CD4-positive, alpha-beta memory T cell (primary cell): ENCODE results near the gene SEC61A2. TPM values are rescaled to one million over a fixed set of nuclear protein-coding genes. Genes with fewer than 3 reads are reported as not detected.
A peak's percentile ranks its signal among the peaks of the same experiment; 100 is the strongest.

Experiments used
- CTCF ChIA-PET: fragments of 350-600 bp; sonication (Branson Sonifier 250); formaldehyde crosslinking; loops from one replicate; lab custom pipeline; 2021; ENCODE audit warnings: inconsistent platforms; ENCODE audit not compliant: partially characterized antibody; lab: Charles Lee
- POLR2A ChIA-PET: fragments of 350-600 bp; sonication (Branson Sonifier 250); formaldehyde crosslinking; loops from one replicate; lab custom pipeline; 2021; ENCODE audit not compliant: partially characterized antibody; lab: Charles Lee
- DNase-seq, 5 donors: peaks; one replicate each; pipeline versions ENCODE4 v3.0.0 to v3.0.0-alpha.2; 2020 to 2022; ENCODE audit warnings: mixed read lengths in 1 of 5
- H3K27ac ChIP-seq: one replicate; pipeline ENCODE4 v1.7.0; 2013; ENCODE audit warnings: low read depth, low read length
- H3K27me3 ChIP-seq: 2 replicates; pipeline ENCODE4 v1.7.0; 2013; ENCODE audit warnings: mild to moderate bottlenecking, low read length, moderate library complexity; ENCODE audit not compliant: insufficient read depth
- H3K36me3 ChIP-seq: 2 replicates; pipeline ENCODE4 v1.7.0; 2013; ENCODE audit warnings: mild to moderate bottlenecking, low read length, moderate library complexity; ENCODE audit not compliant: insufficient read depth
- H3K4me1 ChIP-seq: 2 replicates; pipeline ENCODE4 v1.7.0; 2013; ENCODE audit warnings: mild to moderate bottlenecking, low read length, moderate library complexity; ENCODE audit not compliant: insufficient read depth
- H3K4me3 ChIP-seq, 2 donors: one replicate each; pipeline ENCODE4 v1.7.0; 2013; ENCODE audit warnings: low read length in 2 of 2, mild to moderate bottlenecking in 1 of 2
- H3K9me3 ChIP-seq, 2 donors: one replicate each; pipeline ENCODE4 v1.7.0; 2013; ENCODE audit warnings: low read length in 2 of 2, control low read depth in 1 of 2; ENCODE audit not compliant: control insufficient read depth in 1 of 2
- H3K27ac Mint-ChIP-seq, 7 donors: one replicate each; pipeline ENCODE4 v1.8.0; 2020 to 2021; ENCODE audit warnings: mixed read lengths in 7 of 7, mild to moderate bottlenecking in 6 of 7, inconsistent platforms in 3 of 7, moderate library complexity in 3 of 7
- H3K27me3 Mint-ChIP-seq, 2 donors: one replicate each; pipeline ENCODE4 v1.8.0; 2020 to 2021; ENCODE audit warnings: mixed read lengths in 2 of 2
- H3K36me3 Mint-ChIP-seq, 2 donors: one replicate each; pipeline ENCODE4 v1.8.0; 2020 to 2021; ENCODE audit warnings: mixed read lengths in 2 of 2, inconsistent platforms in 1 of 2, mild to moderate bottlenecking in 1 of 2
- H3K4me1 Mint-ChIP-seq, 4 donors: one replicate each; pipeline ENCODE4 v1.8.0; 2020 to 2021; ENCODE audit warnings: mixed read lengths in 4 of 4, mild to moderate bottlenecking in 1 of 4
- H3K4me3 Mint-ChIP-seq, 8 donors: one replicate each; pipeline ENCODE4 v1.8.0; 2020 to 2021; ENCODE audit warnings: mixed read lengths in 8 of 8, mild to moderate bottlenecking in 7 of 8, moderate library complexity in 6 of 8, inconsistent platforms in 3 of 8
- H3K9me3 Mint-ChIP-seq, 8 donors: one replicate each; pipeline ENCODE4 v1.8.0; 2020 to 2021; ENCODE audit warnings: mixed read lengths in 8 of 8, mild to moderate bottlenecking in 5 of 8, inconsistent platforms in 3 of 8, moderate library complexity in 1 of 8
- intact Hi-C: fragments of 100-400 bp; cut with micrococcal nuclease; formaldehyde crosslinking; loops from one replicate; pipeline ENCODE4 v1.15.1; 2023
- polyA plus RNA-seq, 2 donors: library from polyadenylated mRNA; unstranded; fragments of 300-500 nt; fragmentation: Illumina TruSeq; gene quantifications; one replicate each; pipeline ENCODE4 v1.2.3, GENCODE V29; 2021
- total RNA-seq, 2 experiments: library from RNA; stranded (reverse); gene quantifications; one replicate each; pipeline ENCODE4 v1.2.3, GENCODE V29; 2021

SEC61A2 gene
- total and polyA plus RNA-seq, 4 experiments from 2014 or later, result 1.0 to 13.4 (median 7.1) TPM

DNA sequence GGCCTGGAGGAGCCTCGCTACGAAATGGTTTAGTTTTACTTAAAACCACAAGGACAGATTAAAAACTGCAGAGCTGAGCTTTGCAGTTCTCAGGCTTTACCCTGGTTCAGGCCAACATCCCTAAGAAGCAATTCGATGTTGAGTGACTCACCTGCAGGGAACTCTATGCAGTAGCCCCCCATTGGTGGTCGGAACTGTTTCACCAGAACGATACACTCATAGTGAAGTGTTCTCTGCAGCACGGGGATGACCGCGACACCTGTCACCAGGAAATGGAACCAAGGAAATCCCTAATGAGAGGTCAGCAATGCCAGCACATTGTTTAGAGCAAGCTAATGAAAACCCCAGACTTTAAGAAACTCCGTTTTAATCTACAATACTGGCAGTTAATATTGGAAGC is 48.2 kb downstream of the SEC61A2 start:
- H3K4me1 Mint-ChIP-seq, result peaks cover 9 to 24% (median 20%) of the 10 kb centered on the region in 4 donors
- CTCF ChIA-PET, result no interaction called here
- no peak overlapping the region for H3K4me3 Mint-ChIP-seq
- H3K4me3 ChIP-seq, result no peak overlapping the region
- H3K27me3 Mint-ChIP-seq, result no peaks in the 10 kb centered on the region
- DNase-seq, result no peak
- H3K9me3 Mint-ChIP-seq, result peaks cover 0 to 2% (median 0%) of the 10 kb centered on the region in 8 donors
- POLR2A ChIA-PET, result no interaction called here
- H3K4me1 ChIP-seq, result peaks cover 27% of the 10 kb centered on the region
- no peaks in the 10 kb centered on the region for H3K27me3 ChIP-seq
- no peak overlapping the region for H3K27ac Mint-ChIP-seq
- H3K9me3 ChIP-seq, result no peaks in the 10 kb centered on the region
- peaks cover 34% of the 10 kb centered on the region for H3K36me3 ChIP-seq
- H3K36me3 Mint-ChIP-seq, result peaks cover 23 to 48% of the 10 kb centered on the region in 2 donors
- H3K27ac ChIP-seq, result no peak overlapping the region
- intact Hi-C loops, result no loop called here

DNA sequence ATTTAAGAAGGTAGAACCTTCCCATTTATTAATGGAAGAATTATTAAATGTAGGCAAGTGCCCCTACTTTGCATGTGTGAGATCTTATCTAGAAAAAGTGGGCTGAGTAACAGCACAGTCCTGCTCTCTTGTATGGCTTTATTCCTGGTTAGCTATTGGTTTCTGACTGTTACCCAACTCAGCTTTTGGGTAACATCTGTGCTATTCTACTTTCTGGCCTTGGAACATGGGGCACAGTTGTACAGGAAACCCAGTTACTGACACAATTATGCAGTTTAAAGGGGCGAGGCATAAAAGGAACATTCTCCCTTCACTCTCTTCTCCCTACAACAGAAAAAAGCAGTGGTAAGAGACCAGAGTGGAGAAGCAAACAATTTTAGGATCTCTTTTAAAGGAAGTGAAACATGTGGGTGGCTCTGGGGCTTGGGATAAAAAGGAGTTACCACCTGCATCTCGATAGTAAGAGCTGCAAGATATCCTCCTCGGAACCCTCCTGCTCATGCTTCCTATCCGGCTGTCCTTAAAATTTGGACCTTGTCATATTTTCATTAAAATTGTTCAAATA is 50.2 kb downstream of the SEC61A2 start:
- intact Hi-C loops, result no loop called here
- Histone ChIP-seq H3K4me1 (peaks cover 27% of the 10 kb centered on the region), H3K9me3 (no peaks in the 10 kb centered on the region), H3K27ac (peak overlapping the region; percentile 32), H3K27me3 (no peaks in the 10 kb centered on the region), H3K36me3 (peaks cover 21% of the 10 kb centered on the region), H3K4me3 (no peak overlapping the region)
- Mint-ChIP-seq H3K4me1 (peaks cover 11 to 24% (median 20%) of the 10 kb centered on the region in 4 donors), H3K4me3 (no peak overlapping the region), H3K36me3 (peaks cover 20 to 45% of the 10 kb centered on the region in 2 donors), H3K27me3 (no peaks in the 10 kb centered on the region), H3K27ac (peak overlapping the region in 6 of 7 donors; percentile 42 to 94 (median 80)), H3K9me3 (no peaks in the 10 kb centered on the region)
- no peak for DNase-seq
- ChIA-PET CTCF (interaction anchor here (1.0 to 1.5 kb wide), 2 partner anchors 16 to 35 kb away, joined by 4 read pairs; partner anchors contain the start of genes CDC123 and NUDT5), POLR2A (interaction anchor here (1.2 to 5.3 kb wide), 4 partner anchors 11 to 137 kb away, joined by 3 to 40 read pairs (median 4); partner anchors contain the start of genes CDC123, NUDT5 and UPF2)

DNA sequence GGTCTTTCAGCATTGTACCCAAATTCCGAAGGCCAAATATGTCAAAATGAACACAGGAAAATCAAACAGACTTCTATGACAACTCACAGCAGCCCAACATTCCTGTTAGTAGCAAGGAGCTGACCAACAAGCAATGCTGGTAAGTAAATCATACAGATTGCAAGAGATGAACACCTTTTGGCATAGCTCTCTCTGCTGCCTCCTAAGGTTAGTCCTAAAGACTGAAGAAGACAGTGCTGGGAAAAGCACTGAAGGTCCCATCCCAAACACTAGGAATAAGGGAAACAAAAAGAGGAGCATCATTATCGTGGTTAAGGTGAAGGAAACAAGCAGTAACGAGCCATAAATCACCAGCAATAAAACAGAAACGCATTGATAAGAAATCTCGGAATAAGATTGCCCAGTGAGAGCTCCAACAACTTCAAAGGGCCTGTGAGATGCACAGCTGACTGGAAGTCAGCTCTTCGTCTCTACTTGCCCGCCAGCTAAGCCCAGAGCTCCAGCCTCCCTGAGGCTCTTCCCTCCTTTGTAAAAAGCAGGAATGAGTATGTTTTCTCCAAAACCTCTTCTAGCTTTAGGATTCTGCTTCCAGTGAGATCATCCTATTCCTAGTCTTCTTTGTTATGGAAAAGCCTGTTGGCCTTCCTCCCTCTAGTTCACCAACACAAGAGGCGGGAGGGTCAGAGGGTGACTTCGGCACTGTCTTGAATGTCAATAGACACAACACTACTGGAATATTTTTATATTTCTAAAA is 50.9 kb downstream of the SEC61A2 start:
- no peaks in the 10 kb centered on the region for H3K9me3 Mint-ChIP-seq
- DNase-seq, result no peak
- peaks cover 26 to 50% of the 10 kb centered on the region in 2 donors for H3K36me3 Mint-ChIP-seq
- Histone ChIP-seq H3K9me3 (no peaks in the 10 kb centered on the region), H3K36me3 (peaks cover 27% of the 10 kb centered on the region), H3K27me3 (no peaks in the 10 kb centered on the region), H3K4me3 (no peak overlapping the region), H3K4me1 (peaks cover 27% of the 10 kb centered on the region), H3K27ac (peak overlapping the region; percentile 32)
- ChIA-PET POLR2A (interaction anchor here (0.7 to 5.3 kb wide), 6 partner anchors 11 to 137 kb away, joined by 3 to 40 read pairs (median 4); partner anchors contain the start of genes CDC123, NUDT5 and UPF2), CTCF (interaction anchor here (1.5 to 2.7 kb wide), 2 partner anchors 15 kb away, joined by 4 to 17 read pairs; partner anchors contain the start of genes CDC123 and NUDT5)
- intact Hi-C loops, result no loop called here
- peak overlapping the region; percentile 35 to 94 (median 84) for H3K27ac Mint-ChIP-seq
- H3K27me3 Mint-ChIP-seq, result no peaks in the 10 kb centered on the region
- H3K4me1 Mint-ChIP-seq, result peaks cover 11 to 26% (median 20%) of the 10 kb centered on the region in 4 donors
- peak overlapping the region in 1 of 8 donors; percentile 77 for H3K4me3 Mint-ChIP-seq

DNA sequence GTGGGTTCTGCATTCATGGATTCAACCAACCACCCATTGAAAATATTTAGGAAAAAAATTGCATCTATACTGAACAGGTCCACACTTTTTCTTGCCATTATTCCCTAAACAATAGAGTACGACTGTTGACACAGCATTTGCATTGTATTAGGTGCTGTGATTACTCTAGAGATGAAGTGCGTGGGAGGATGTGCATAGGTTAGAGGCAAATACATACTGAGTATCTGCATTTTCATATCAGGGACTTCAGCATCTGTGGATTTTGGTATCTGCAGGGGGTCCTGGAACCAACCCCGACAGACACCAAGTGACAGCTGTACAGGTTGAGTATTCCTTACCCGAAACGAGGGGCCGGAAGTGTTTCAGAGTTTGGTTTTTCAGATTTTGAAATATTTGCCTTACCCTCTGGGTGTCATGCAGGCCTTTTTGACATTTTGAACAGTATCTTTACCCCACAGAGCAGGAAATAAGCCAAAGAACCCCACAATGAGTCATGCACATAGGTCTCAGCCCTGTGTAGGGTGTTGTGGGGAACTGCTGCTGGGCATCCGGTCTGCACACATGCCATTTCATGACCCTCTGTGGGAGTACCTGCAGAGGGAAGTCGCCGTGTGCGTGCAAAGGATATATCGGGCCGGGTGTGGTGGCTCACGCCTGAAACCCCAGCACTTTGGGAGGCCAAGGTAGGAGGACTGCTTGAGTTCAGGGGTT is 51.7 kb downstream of the SEC61A2 start:
- H3K27ac ChIP-seq, result peak overlapping the region; percentile 32
- CTCF ChIA-PET, result interaction anchor here (2.7 kb wide), 1 partner anchor 14 kb away, joined by 17 read pairs; the partner anchor contains the start of genes CDC123 and NUDT5
- POLR2A ChIA-PET, result interaction anchor here (0.7 to 5.3 kb wide), 7 partner anchors 10 to 111 kb away, joined by 3 to 40 read pairs (median 4); partner anchors contain the start of genes CDC123 and NUDT5

DNA sequence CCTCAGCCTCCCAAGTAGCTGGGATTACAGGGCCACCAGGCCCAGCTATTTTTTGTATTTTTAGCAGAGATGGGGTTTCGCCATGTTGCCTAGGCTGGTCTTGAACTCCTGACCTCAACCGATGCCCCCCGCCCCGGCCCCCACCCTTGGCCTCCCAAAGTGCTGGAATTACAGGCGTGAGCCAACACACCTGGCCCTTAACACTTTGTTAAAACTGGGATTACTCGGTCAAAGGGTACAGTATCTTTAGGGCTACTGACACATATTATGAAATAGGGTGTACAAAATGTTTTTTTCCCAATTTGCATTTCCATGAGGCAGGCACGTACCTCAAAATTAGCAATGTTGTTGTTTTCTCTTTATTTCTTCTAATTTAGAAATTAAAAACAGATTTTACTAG is 54.7 kb downstream of the SEC61A2 start:
- Mint-ChIP-seq H3K27me3 (no peaks in the 10 kb centered on the region), H3K4me1 (peaks cover 29 to 48% (median 39%) of the 10 kb centered on the region in 4 donors), H3K27ac (no peak overlapping the region), H3K4me3 (no peak overlapping the region), H3K9me3 (no peaks in the 10 kb centered on the region), H3K36me3 (peaks cover 37 to 53% of the 10 kb centered on the region in 2 donors)
- Histone ChIP-seq H3K9me3 (no peaks in the 10 kb centered on the region), H3K36me3 (peaks cover 16% of the 10 kb centered on the region), H3K27ac (no peak overlapping the region), H3K27me3 (no peaks in the 10 kb centered on the region), H3K4me1 (peaks cover 27% of the 10 kb centered on the region), H3K4me3 (no peak overlapping the region)
- POLR2A ChIA-PET, result interaction anchor here (5.3 kb wide), 1 partner anchor 11 kb away, joined by 40 read pairs; the partner anchor contains the start of genes CDC123 and NUDT5
- intact Hi-C loops, result no loop called here
- no peak for DNase-seq
- CTCF ChIA-PET, result interaction anchor here (1.5 kb wide), 1 partner anchor 9 kb away, joined by 3 read pairs; no protein-coding TSS in a partner anchor

More for the DNA sequence above, 51.7 kb downstream of the SEC61A2 start:
- Mint-ChIP-seq H3K4me3 (peak overlapping the region in 6 of 8 donors; percentile 54 to 77 (median 62)), H3K27ac (peak overlapping the region; percentile 84 to 95 (median 92)), H3K4me1 (peaks cover 15 to 29% (median 24%) of the 10 kb centered on the region in 4 donors), H3K36me3 (peaks cover 35 to 58% of the 10 kb centered on the region in 2 donors), H3K27me3 (no peaks in the 10 kb centered on the region), H3K9me3 (no peaks in the 10 kb centered on the region)
- Histone ChIP-seq H3K4me3 (no peak overlapping the region), H3K4me1 (peaks cover 27% of the 10 kb centered on the region), H3K27me3 (no peaks in the 10 kb centered on the region), H3K9me3 (no peaks in the 10 kb centered on the region), H3K36me3 (peaks cover 33% of the 10 kb centered on the region)
- intact Hi-C loops, result loop anchor here (1.0 kb wide), 2 partner anchors 14 to 52 kb away; partner anchors contain the start of genes NUDT5 and SEC61A2
- DNase-seq, result peak; percentile 68 to 89 (median 79)

DNA sequence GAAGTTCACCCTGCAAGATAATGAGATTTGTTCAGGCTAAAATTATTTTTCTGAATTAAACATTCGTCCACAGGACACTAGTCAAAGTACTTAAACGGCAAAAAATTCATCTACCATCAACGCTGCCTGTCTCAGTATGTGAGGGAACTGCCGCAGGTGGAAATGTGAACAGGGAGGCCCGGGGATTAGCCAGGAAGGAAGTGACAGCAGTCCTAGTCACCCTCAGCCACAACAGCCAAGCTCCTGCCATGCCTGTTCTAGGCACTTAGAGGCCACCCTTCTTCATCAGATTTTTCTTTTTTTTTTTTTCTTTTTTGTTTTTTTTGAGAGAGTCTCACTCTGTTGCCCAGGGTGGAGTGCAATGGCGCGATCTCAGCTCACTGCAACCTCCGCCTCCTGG is 56.8 kb downstream of the SEC61A2 start:
- intact Hi-C loops, result no loop called here
- Mint-ChIP-seq H3K4me3 (peak overlapping the region in 1 of 8 donors; percentile 29), H3K9me3 (no peaks in the 10 kb centered on the region), H3K36me3 (peaks cover 33 to 48% of the 10 kb centered on the region in 2 donors), H3K27ac (peak overlapping the region in 5 of 7 donors; percentile 19 to 76 (median 39)), H3K27me3 (no peaks in the 10 kb centered on the region), H3K4me1 (peaks cover 16 to 45% (median 32%) of the 10 kb centered on the region in 4 donors)
- Histone ChIP-seq H3K27ac (no peak overlapping the region), H3K4me3 (no peak overlapping the region), H3K36me3 (peaks cover 15% of the 10 kb centered on the region), H3K4me1 (peaks cover 8% of the 10 kb centered on the region), H3K9me3 (no peaks in the 10 kb centered on the region), H3K27me3 (no peaks in the 10 kb centered on the region)
- CTCF ChIA-PET, result no interaction called here
- no peak for DNase-seq
- POLR2A ChIA-PET, result interaction anchor here (1.1 kb wide), 1 partner anchor 9 kb away, joined by 3 read pairs; the partner anchor contains the start of genes CDC123 and NUDT5
